Activated naive CD4-positive, alpha-beta T cell treated with anti-CD3 and anti-CD28 coated beads, Interleukin-2, amount 50 U/mL, for 24 hours (primary cell): ENCODE results near the gene EPOP.

Experiments
- H3K27ac Mint-ChIP-seq: one replicate; pipeline ENCODE4 v1.8.0; 2021; ENCODE audit warnings: mild to moderate bottlenecking, mixed read lengths
- H3K27me3 Mint-ChIP-seq: one replicate; pipeline ENCODE4 v1.8.0; 2021; ENCODE audit warnings: mixed read lengths
- H3K36me3 Mint-ChIP-seq: one replicate; pipeline ENCODE4 v1.8.0; 2021; ENCODE audit warnings: mixed read lengths
- H3K4me1 Mint-ChIP-seq: one replicate; pipeline ENCODE4 v1.8.0; 2021; ENCODE audit warnings: mixed read lengths
- H3K4me3 Mint-ChIP-seq: one replicate; pipeline ENCODE4 v1.8.0; 2021; ENCODE audit warnings: mild to moderate bottlenecking, mixed read lengths
- H3K9me3 Mint-ChIP-seq: one replicate; pipeline ENCODE4 v1.8.0; 2021; ENCODE audit warnings: mixed read lengths

EPOP gene

DNA sequence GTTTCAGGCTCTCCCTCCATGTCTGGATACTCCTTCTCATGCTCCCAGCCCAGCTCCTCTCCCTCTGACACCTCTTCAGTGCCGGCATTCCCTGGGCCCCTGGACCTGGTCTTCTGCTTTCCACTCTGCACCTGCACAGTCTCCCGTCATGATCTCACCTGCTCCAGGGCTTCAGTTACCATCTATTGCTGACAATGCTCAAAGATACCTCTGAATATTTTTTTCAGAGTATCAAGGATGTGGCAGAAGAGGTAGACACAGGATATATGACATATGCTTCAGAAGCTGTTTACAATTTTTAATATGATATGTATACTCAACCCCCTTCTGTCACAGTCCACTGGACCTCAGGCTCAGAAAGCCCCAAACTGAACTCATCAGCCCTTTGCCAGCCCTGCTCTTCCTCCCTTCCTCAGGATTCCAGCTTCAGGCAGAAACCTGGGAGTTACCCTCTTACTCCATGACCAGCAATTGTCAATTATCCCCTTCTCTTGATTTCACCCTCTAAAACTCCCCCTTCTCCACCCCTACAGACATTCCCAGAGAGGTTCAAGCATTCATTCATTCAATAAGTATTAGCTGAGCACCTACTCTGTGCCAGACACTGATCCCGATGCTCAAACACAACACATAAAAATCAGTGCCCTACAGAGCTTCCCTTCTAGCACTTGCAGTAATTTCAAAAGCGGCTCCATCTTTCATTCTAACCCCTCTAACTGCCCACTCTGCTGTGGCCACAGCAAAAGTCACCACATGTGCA lies 22.5 kb upstream of the EPOP start:
- H3K27ac Mint-ChIP-seq = peak overlapping the region; percentile 83
- peaks cover 3% of the 10 kb centered on the region for H3K36me3 Mint-ChIP-seq
- no peaks in the 10 kb centered on the region for H3K27me3 Mint-ChIP-seq
- no peak overlapping the region for H3K4me3 Mint-ChIP-seq
- no peaks in the 10 kb centered on the region for H3K9me3 Mint-ChIP-seq
- H3K4me1 Mint-ChIP-seq = peaks cover 51% of the 10 kb centered on the region

DNA sequence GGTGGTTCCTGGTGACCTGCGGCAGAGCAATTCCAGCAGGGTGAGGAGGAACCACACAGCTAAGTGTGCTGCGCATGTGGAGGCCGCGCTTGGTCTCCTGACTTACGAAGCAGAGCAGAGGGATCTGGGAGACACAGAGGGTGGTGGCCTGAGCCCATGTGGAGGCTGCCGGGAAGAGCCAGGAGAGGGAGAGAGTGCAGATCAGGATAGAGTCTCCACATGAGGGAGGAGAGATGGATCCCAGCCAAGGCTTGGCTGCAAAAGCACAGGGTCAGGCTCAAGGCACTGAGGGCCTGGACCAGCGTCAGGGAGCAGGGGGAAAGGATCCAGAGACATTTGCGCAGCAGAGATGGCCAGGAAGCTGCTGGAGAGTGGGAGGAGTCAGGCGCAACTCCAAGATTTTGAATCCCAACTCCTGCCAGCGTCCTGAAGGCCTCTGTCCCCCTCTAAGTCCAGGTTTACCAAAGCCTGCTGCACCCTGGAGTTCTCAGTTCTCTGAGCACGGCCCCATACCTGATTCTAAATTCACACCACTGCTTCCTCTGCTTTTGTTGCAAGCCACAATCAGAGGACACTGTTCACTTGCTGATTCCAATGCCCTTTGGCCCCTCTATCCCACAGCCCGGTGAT lies 19.1 kb upstream of the EPOP start:
- Mint-ChIP-seq H3K27ac (peak overlapping the region; percentile 12), H3K4me3 (no peak overlapping the region), H3K9me3 (no peaks in the 10 kb centered on the region), H3K4me1 (peaks cover 25% of the 10 kb centered on the region), H3K27me3 (no peaks in the 10 kb centered on the region), H3K36me3 (no peaks in the 10 kb centered on the region)

DNA sequence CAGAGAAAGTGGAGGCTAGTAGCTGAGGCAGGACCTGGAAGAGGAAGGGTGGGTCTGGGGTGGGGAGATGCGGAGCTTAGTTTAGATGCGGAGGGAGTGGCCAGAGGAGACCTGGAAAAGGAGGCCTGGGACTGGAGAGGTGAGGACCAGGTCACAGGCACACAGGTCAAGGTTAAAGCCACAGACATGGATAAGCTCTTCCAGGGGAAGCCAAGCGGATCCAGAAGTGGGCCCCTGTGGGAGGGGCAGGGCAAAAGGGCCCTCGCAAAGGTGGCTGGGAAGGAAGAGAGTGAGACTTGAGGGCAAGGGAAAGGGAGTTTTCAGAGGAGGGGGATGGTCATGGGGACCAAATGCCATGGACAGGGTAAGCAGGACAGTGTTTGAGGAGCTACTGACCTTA lies 16.4 kb upstream of the EPOP start:
- no peaks in the 10 kb centered on the region for H3K9me3 Mint-ChIP-seq
- H3K4me3 Mint-ChIP-seq = no peak overlapping the region
- H3K27me3 Mint-ChIP-seq = no peaks in the 10 kb centered on the region
- no peaks in the 10 kb centered on the region for H3K36me3 Mint-ChIP-seq
- H3K27ac Mint-ChIP-seq = peak overlapping the region; percentile 23
- H3K4me1 Mint-ChIP-seq = peaks cover 6% of the 10 kb centered on the region

DNA sequence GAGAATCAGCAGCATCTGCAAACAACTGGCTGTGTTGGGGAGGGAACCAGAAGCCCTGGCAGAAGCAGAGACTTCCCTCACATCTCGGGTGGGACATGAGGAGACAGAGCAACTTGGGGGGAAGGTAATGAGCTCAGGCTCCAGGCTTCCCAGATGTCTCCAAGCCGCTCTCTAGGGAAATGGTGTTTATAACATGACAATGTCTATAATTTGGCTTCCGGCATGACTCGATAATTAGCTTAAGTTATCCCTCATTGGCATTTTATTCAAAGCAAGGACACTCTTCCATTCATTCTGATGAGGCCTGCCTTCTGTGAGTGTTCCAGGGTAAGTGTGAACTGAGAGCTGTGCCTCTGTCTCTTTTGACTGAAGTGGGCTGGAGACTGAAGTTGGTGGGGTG lies 15.6 kb upstream of the EPOP start:
- Mint-ChIP-seq H3K27ac (no peak overlapping the region), H3K4me1 (no peaks in the 10 kb centered on the region), H3K4me3 (no peak overlapping the region), H3K9me3 (no peaks in the 10 kb centered on the region), H3K27me3 (peaks cover 1% of the 10 kb centered on the region), H3K36me3 (no peaks in the 10 kb centered on the region)

DNA sequence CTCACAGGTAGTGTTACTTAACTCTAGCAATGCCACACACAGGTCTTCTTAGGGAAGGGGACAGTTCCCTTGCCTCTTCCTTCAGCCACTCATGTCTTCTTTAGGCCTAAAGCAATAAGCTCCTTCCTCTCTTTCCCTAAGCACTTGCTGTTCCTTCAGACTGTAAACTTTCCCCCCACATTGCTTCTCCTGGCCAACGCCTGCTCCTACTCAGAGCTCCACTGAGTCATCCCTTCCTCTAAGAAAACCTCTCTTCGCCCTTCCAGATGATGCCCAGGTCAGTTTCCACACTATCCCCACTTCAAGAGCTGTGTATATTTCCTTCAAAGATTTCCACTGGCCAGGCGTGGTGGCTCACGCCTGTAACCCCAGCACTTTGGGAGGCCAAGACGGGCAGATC lies 12.5 kb upstream of the EPOP start:
- no peaks in the 10 kb centered on the region for H3K4me1 Mint-ChIP-seq
- no peak overlapping the region for H3K27ac Mint-ChIP-seq
- H3K36me3 Mint-ChIP-seq = no peaks in the 10 kb centered on the region
- no peaks in the 10 kb centered on the region for H3K9me3 Mint-ChIP-seq
- peaks cover 1% of the 10 kb centered on the region for H3K27me3 Mint-ChIP-seq
- no peak overlapping the region for H3K4me3 Mint-ChIP-seq

DNA sequence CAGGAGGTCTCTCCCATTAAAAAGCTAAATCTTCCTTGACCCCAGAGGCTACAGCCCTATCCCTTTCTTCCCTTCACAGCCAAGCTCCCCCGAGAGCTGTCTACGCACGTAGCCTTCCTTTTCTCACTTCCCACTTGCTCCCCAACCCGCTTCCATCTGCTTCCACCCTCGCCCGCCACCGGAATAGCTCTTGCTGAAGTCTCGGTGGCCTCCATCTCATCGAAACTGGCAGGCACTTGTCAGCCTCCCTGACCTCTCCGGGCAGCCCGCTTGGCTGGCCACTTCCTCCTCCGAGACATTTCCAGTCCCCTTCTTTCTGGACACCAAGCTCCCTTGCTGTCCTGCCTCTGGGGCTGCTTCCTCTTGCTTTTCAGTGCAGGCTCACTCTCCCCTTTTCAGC lies 10.7 kb upstream of the EPOP start:
- no peaks in the 10 kb centered on the region for H3K9me3 Mint-ChIP-seq
- no peak overlapping the region for H3K4me3 Mint-ChIP-seq
- H3K36me3 Mint-ChIP-seq = no peaks in the 10 kb centered on the region
- H3K27me3 Mint-ChIP-seq = peaks cover 1% of the 10 kb centered on the region
- no peak overlapping the region for H3K27ac Mint-ChIP-seq
- H3K4me1 Mint-ChIP-seq = no peaks in the 10 kb centered on the region

DNA sequence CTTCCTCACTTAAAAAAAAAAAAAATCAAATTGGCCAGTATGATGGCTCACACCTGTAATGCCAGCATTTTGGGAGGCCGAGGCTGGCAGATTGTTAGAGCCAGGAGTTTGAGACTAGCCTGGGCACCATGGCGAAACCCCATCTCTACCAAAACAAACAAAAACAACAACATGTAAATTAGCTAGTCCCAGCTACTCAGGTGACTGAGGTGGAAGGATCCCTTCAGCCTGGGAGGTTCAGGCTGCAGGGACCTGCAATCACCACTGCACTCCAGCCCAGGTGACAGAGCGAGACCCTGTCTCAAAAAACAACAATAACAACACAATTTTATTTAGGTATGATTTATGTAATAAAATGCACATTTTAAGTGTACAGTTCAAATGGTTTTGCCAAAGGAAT lies 6.3 kb upstream of the EPOP start:
- no peak overlapping the region for H3K4me3 Mint-ChIP-seq
- peaks cover 1% of the 10 kb centered on the region for H3K27me3 Mint-ChIP-seq
- H3K4me1 Mint-ChIP-seq = peaks cover 15% of the 10 kb centered on the region
- H3K27ac Mint-ChIP-seq = no peak overlapping the region
- no peaks in the 10 kb centered on the region for H3K9me3 Mint-ChIP-seq
- H3K36me3 Mint-ChIP-seq = no peaks in the 10 kb centered on the region

DNA sequence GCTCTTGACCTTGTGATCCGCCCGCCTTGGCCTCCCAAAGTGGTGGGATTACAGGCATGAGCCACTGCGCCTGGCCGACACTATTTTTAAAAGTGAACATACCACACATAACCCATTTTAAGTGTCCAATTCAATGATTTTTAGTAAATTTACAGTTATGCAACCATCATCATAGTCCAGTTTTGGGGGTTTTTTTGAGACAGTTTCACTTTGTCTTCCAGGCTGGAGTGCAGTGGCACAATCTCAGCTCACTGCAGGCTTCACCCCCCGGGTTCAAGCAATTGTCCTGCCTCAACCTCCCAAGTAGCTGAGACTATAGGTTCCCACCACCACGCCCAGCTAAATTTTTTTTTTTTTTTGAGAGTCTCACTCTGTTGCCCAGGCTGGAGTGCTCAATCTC lies 3.1 kb upstream of the EPOP start:
- Mint-ChIP-seq H3K27me3 (no peaks in the 10 kb centered on the region), H3K4me1 (peaks cover 27% of the 10 kb centered on the region), H3K27ac (no peak overlapping the region), H3K36me3 (no peaks in the 10 kb centered on the region), H3K4me3 (no peak overlapping the region), H3K9me3 (no peaks in the 10 kb centered on the region)

DNA sequence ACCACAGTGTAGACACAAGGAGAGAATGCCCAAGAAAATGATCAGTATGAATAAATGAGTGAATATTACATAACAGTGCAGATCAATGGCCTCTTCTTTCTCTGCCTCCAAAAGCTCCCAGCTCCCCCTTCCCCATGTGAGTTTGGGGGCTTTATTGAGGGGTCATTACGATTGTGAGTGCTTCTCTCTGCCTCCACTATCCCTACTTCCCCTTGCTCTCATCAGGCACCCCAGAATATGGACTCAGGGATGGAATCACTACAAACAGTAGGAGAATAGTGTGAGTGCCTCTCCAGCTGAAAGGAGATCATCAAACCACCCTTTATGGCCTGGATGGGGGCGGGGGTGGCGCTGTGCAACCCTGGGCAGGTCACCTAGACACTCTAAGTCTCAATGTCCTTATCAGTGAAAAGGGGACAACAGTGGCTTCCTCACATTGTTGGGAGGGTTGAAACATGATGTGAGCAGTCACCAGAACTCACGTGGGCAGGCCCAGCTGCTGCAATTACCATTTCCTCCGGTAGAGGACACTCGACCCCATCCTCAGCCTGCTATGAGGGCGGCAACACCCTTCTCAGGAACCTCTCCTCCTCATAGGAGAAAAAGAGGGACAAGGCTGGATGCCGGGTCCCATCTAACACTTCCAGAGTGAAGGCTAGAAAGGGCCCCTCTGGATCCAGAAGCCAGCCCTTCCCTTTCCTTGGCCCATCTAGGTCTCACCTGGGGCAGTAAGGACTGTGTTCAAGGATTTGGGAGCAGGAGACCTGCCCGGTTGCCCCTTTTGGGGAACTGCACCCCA lies 2.1 kb upstream of the EPOP start:
- Mint-ChIP-seq H3K4me1 (peaks cover 32% of the 10 kb centered on the region), H3K27me3 (peaks cover 1% of the 10 kb centered on the region), H3K36me3 (no peaks in the 10 kb centered on the region), H3K27ac (peak overlapping the region; percentile 95), H3K9me3 (no peaks in the 10 kb centered on the region), H3K4me3 (peak overlapping the region; percentile 59)

DNA sequence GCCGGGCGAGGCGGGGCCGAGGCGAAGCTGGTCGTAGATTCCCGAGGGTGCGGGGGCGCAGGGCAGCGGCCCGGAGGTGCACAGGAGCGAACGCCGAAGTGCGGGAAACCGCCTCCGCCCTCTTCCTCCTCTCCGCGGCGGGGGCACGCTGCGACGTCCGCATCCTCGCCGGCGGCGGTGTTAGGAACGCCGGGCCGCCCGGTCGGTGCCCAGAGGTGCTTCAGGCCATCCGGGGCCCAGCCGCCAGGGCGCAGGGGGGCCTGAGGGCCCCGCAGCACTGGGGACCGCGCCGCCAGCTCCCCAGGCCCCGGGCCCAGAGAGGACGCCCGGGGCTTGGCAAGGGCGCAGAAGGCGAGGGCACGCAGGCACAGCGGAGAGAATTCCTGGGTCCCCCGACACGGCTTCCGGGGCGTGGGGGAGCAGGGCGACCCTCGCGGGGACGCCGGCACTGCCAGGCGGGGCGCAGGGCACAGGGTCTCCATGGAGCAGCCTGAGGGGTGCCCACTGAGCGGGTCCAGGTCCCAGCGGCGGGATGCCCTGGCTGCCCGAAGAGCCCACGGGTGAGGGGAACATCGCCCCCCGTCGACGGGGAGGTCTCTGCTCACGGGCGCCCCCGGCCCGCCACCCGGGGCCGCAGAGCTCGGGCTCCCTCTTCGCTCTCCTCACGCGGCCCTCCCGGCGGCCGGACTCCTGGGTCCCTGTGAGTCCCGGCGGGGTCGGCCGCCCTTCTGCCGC lies 576 bp downstream of the EPOP start:
- Mint-ChIP-seq H3K36me3 (no peaks in the 10 kb centered on the region), H3K27ac (no peak overlapping the region), H3K4me3 (peak overlapping the region; percentile 79), H3K4me1 (peaks cover 43% of the 10 kb centered on the region), H3K27me3 (peaks cover 14% of the 10 kb centered on the region), H3K9me3 (no peaks in the 10 kb centered on the region)

DNA sequence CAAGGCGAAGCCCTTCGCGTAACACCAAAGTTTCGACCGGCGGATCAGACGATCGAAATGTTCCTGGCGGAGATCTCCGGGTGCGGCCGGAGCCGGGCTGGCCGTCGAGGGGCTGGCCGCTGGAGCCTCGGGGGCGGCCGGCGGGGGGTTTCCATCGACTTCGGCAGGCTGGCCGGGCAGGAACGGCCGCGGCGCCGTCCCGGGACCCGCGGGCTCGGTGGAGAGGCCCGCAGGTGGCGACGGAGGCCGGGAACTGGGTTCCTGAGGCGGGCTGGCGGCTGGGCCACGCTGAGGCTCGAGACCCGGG lies 1.1 kb downstream of the EPOP start:
- H3K4me3 Mint-ChIP-seq = peak overlapping the region; percentile 58
- H3K27me3 Mint-ChIP-seq = peaks cover 18% of the 10 kb centered on the region
- no peaks in the 10 kb centered on the region for H3K36me3 Mint-ChIP-seq
- H3K27ac Mint-ChIP-seq = no peak overlapping the region
- H3K4me1 Mint-ChIP-seq = peaks cover 43% of the 10 kb centered on the region
- H3K9me3 Mint-ChIP-seq = no peaks in the 10 kb centered on the region

DNA sequence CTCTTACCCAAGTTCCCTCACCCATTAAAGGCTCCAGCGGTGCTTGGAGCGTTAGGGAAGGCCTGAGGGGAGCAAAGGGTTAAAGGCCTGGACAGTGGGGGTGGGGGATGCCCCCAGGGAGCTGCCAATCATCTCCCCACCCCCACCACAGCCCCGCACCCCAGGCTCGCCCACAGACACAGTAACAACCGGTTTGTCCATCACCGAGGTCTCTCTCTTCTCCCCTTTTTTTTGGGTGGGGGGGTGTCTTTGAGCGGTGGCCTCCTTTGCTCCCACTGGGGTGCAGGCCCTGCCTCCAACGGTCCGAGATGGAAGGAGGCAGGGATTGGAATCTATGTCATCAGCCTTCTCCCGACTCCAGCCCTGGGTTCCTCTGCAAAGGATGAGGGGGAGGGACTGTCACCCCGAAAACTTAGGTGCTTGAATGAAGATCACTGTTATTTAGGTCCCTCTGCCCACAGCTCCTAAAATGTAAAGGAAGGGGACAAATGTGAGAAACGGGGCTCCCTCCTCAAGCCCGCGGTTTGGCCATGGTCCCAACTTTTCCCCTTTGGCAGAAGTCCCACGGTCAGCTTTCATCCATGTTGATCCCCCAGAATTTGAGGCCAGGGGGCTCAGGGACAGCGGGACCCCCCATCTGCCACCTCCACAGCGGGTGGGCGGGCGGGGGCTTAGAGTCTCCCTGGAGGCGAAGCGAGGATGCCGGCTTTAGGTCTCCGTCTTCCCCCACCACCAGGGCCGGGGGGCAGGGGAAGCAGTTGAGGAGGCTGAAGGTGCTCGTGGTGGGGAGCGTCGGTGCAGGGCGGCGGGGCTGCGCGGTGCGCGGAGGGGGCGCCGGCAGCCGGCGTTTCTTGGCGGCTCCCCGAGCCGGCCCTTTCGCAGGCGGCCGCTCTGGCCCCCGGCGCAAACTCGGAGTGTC lies 1.7 kb downstream of the EPOP start:
- Mint-ChIP-seq H3K27ac (no peak overlapping the region), H3K27me3 (peaks cover 20% of the 10 kb centered on the region), H3K9me3 (no peaks in the 10 kb centered on the region), H3K36me3 (no peaks in the 10 kb centered on the region), H3K4me1 (peaks cover 43% of the 10 kb centered on the region), H3K4me3 (peak overlapping the region; percentile 84)

DNA sequence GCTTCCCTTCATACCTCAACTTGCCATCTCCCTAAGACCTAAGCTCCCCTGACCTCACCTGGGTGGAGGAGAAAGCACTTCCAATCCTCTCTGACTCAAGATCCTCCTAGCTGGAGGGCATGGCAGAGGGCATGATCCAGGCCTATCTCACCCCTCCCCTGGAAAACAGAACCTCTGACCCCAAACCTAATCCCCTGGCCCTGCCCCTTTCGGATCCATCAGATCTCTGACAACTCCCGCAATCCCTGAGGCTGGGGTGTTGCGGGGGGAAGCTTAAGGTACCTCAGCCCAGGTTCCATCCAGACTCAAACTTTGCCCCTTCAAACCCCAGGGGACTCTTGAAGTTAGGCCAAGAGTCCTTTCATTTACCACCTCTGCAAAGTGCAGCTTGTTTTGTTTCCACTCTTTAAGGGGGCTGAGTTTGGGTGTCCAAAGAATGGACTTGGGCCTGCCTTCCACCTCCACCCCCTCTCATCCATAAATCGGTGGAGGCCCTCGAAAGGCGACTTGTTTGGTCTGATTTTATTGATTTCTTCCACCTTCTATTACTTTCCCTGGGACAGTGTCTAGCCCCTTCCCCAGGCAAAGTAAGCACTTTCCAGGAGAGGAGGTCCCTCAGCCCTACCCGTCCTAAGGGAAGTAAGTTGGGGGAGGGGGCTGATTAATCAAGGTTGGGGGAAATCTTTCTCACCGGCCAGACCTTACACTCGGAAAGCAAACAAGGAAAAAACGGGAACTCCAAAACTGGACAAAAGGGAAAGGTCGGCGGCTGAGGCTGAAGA lies 2.6 kb downstream of the EPOP start:
- Mint-ChIP-seq H3K36me3 (no peaks in the 10 kb centered on the region), H3K9me3 (no peaks in the 10 kb centered on the region), H3K27ac (peak overlapping the region; percentile 55), H3K4me1 (peaks cover 39% of the 10 kb centered on the region), H3K27me3 (peaks cover 26% of the 10 kb centered on the region), H3K4me3 (peak overlapping the region; percentile 84)

DNA sequence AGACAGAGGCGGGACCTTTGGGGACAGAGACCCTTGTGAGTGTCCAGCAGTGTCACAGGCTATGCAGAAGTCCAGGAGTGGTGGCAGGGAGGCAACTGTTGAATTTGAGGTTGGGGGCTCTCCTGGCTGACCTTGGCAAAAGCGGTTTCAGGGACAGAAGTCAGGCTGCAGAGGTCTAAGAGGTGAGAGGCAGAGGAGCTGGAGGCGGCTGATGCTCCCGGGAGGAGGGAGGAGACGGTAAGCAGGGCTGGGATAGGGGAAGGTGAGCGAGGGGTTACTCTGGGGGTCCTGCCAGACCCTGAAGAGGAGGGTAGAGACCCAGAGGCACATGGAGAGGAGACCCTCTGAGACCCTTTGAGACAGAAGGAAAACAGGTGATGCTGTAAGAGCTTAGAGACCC lies 5.2 kb downstream of the EPOP start:
- Mint-ChIP-seq H3K27me3 (peaks cover 26% of the 10 kb centered on the region), H3K36me3 (no peaks in the 10 kb centered on the region), H3K4me1 (peaks cover 16% of the 10 kb centered on the region), H3K9me3 (no peaks in the 10 kb centered on the region), H3K27ac (peak overlapping the region; percentile 66), H3K4me3 (no peak overlapping the region)
